Measurements from ENCODE around the gene SYNE1. TPM values are rescaled to one million over a fixed set of nuclear protein-coding genes. Genes with fewer than 3 reads are reported as not detected.
"Not testable (repeated sequence)": the region's sequence is repeated elsewhere in the genome, so short reads cannot be mapped to it uniquely, and the experiment has no call there.

SYNE1 gene
- total RNA-seq, 1 experiment from 2014 or later = 20.9 TPM

- no peak for DNase-seq (ENCODE audit: low read depth)
These were observed 213.7 kb downstream of the SYNE1 start for GRCh38 chr6:152423216-152424103.

DNA sequence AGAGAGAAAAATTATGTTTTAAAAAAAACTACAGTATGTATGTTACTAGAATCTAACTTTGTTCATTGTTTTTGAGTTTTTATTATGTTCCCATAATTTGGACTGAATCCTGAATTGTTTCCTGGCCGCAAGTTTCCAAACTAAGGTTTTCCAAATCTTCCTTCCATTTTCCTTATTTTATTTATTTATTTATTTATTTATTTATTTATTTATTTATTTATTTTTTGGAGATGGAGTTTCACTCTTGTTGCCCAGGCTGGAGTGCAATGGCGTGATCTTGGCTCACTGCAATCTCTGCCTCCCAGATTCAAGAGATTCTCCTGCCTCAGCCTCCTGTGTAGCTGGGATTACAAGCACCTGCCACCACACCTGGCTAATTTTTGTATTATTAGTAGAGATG, 215.7 kb downstream of the SYNE1 start:
- not testable (repeated sequence) for DNase-seq (ENCODE audit: low read depth)

GRCh38 chr6:152420696-152421095, 216.5 kb downstream of the SYNE1 start:
- DNase-seq (ENCODE audit: low read depth) = no peak

DNA sequence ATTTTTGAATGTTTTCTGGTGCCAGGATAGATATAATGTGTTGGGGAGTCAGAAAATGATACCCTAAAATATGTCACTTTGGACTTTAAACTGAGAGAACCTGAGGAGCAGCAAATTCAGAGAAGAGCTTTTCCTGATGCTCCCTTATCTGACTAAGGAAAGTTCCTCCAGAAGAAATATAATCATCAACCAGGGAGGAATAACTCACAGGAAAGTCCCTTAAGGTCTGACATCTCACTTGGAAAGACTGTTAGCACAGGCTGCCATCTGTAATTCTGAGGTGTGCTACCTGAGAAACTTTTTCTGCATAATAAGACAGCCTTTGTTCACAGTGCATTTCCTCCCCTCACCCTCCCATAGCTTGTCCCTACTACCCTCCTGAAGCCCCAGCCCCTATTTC, 218.6 kb downstream of the SYNE1 start:
- DNase-seq (ENCODE audit: low read depth) = no peak

DNA sequence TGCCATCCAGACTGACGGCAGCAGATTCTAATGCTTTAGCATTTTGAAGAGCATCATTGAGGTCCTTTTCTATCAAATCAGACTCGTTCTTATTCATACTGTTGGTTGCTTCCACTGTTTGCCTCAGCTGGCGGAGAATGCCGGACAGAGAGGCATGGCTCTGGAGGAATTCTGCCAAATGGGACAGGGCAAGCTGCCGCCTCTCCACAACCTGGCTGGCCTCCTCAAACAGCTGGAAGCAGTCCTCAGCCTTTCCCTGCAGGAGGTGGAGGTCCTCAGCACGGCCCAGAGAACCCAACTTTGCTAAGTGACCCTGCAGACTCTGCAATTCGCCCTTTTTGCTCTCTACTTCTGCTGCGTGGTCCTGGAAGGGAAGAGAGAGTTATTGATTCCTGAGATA, 220.5 kb downstream of the SYNE1 start:
- DNase-seq (ENCODE audit: low read depth) = no peak

GRCh38 chr6:152404936-152405595, 232.1 kb downstream of the SYNE1 start:
- peak; percentile 55 for DNase-seq (ENCODE audit: low read depth)

DNA sequence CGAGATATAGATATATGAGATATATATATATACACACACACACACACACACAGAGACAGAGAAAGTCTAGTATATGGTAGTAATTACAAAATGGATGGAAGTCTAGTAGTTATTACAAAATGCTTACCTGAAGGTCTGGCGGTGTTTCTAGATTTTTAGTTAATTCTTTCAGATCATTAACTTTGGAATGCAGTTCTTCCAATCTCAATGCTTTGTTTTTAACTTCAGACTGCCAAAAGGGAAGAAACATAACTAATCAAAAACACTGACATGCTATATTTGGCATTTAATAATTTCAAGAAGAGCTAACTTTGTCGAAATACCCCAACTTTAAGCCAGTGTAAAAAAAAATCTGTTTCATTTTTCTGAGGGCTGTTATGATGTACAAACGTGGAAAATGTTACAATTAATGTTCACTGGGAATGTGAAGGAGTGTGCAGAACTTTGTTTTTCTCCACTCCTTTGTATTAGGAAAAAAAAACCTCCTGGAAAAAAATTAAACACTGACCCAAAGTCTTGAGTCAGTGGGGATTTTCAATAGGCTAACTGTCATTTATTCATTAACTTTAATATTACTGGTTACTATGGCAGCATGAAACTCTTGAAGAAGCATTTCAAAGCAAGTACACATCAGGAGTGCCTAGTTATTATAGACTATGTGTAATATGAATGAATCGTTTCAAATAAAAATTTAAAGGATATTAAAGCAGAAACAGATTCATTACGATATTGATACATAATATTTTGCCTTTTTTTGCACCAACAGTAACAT, 232.9 kb downstream of the SYNE1 start:
- no peak for DNase-seq (ENCODE audit: low read depth)

DNA sequence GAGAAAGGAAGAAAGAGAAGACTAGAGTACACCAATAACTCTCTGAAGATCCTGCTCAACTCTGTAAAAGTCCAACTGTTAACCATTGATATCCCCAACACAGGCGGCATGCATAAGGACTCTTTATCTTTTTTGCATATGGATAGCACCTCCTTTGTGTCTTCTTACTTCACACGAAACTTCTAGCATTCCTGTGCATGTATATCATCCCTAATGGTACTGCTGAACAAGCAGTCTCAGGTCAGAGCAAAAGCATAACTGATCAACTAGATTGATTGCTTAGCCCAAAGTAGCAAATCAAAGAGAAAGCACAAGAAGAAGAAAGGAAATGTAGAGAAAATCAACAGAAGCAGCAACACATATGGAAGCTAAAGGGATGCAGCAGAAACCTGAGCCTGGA, 234.4 kb downstream of the SYNE1 start:
- DNase-seq (ENCODE audit: low read depth) = no peak

- peak; percentile 92 for DNase-seq (ENCODE audit: low read depth)
These were observed 235.2 kb downstream of the SYNE1 start for GRCh38 chr6:152401978-152402377.

DNA sequence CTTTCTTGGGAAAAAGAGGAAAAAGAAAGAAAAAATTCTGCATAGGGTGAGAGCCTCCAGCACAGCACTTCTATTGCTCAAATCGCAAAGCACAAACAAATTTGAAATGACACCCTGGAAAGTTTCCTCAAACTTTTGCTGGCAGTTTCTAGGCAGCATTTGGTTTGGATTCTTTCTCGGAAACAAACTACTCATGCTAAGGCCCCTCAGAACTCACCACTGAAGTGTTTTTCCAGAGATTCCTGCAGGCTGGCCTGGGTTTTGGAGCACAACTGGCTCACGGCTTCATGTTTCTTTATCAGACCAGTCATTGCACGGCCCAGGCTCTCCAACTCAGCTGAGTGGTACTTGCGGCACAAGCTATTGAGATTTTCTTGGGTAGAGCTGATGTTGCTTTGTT, 237.8 kb downstream of the SYNE1 start:
- no peak for DNase-seq (ENCODE audit: low read depth)

GRCh38 chr6:152398993-152399392, 238.2 kb downstream of the SYNE1 start:
- no peak for DNase-seq (ENCODE audit: low read depth)

- no peak for DNase-seq (ENCODE audit: low read depth)
These were observed 238.8 kb downstream of the SYNE1 start for GRCh38 chr6:152398316-152398715.

- no peak for DNase-seq (ENCODE audit: low read depth)
These were observed 242.9 kb downstream of the SYNE1 start for GRCh38 chr6:152394303-152394702.

- no peak for DNase-seq (ENCODE audit: low read depth)
These were observed 245.8 kb downstream of the SYNE1 start for GRCh38 chr6:152391179-152391880.

DNA sequence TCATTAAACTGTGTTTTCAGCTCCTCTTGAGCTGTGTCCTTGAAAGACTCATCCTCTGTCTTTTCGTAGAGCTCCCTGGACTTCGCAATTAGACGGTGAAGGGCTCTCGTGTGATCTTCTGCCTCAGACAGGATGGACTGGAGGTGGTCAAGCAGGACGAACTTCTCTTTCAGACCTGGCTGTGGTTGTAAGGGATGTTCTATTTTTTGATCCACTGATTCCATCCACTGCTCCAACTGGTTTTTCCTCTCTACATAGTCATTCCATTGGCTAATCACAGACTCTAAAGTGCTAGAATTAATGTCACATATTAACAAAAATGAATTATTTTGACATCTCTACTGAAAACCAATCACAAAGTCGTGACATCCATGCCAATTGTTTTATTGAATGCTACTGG, 250.1 kb downstream of the SYNE1 start:
- DNase-seq (ENCODE audit: low read depth) = no peak

GRCh38 chr6:152386131-152386530, 251.0 kb downstream of the SYNE1 start:
- no peak for DNase-seq (ENCODE audit: low read depth)

GRCh38 chr6:152380993-152381898, 255.9 kb downstream of the SYNE1 start:
- peak; percentile 99 for DNase-seq (ENCODE audit: low read depth)

DNA sequence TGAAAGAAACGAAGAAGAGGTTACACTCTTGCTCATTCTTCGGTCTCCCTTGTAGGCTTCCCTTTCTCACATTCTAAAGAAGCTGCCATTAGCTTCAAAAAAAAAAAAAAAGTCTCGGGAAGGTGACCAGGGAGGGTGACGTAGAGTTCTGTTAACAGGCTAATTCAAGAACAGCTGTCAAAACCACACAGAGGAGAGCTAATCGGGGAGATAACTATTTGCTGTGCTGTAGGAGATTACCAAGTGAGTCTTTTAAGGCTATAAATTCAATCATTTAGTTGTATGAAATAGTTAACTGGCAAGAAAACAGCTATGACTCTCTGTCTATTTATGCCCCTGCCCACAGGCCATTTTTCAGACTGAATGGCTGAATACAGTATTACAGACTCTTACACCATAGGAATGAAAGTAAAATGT, 256.8 kb downstream of the SYNE1 start:
- peak; percentile 85 for DNase-seq (ENCODE audit: low read depth)

DNA sequence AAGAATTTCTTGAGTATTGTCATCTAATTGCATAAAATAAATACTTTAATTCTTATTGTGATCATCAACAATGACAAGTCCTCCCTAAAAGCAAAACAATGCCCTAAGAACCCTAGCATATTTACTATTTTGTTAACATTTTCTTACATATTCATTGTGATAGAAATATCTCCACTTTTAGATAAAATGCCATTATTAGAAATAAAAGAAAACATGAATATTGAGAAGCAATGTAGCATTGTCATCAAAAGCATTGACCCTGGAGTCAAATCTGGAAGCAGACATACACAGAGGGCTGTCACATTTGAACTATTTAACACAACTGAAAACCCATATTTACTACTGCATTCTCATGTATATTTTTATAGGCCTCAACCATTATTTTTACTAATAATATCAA, 257.7 kb downstream of the SYNE1 start:
- no peak for DNase-seq (ENCODE audit: low read depth)

DNA sequence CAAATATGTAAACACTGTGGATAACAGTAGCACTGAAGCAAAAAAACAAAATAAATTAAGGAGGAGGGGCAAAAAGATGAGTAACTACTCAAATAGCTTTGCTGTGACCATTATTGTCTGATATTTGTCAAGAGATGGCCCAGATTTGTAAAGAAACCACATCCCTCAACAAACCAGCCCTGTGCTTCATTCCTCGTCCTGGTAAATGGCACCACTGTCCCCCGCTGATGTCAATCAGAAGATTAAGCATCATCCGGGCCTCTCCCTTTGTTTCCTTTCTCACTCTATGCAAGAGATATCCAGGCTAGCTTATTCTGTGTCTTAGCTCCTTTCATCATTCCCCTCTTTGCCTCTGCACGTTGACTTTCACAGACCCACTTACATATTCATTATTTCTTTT, 259.0 kb downstream of the SYNE1 start:
- DNase-seq (ENCODE audit: low read depth) = peak; percentile 80

DNA sequence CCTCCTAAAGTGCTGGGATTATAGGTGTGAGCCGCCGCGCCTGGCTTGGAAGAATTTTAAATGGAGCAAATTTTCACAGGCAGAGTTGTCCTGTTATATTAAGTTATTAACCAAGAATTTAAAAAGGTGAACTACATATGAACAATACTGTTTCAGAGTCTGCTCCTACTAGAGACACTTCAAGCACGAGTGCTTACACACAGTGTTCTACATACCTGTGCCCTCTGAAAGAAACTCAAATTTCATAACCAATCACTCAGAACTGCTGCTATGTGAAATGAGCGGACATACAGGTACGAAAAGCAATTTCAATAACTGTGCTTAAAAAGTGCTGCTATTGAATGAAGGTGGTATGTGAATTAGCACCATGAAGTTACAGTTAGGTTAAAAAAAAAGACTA, 262.0 kb downstream of the SYNE1 start:
- no peak for DNase-seq (ENCODE audit: low read depth)
